Activated naive CD4-positive, alpha-beta T cell treated with anti-CD3 and anti-CD28 coated beads for 36 hours (primary cell): Measurements from ENCODE around the gene PRELID3B. TPM values are rescaled to one million over a fixed set of nuclear protein-coding genes. Genes with fewer than 3 reads are reported as not detected.

Experiments used
- CTCF ChIA-PET: fragments of 350-600 bp; sonication (Branson Sonifier 250); formaldehyde crosslinking; loops from one replicate; lab custom pipeline; 2021; ENCODE audit warnings: antibody characterized with exemption; lab: Charles Lee
- DNase-seq: peaks from one replicate; pipeline ENCODE4 v3.0.0-alpha.2; 2020
- H3K27ac Mint-ChIP-seq: one replicate; pipeline ENCODE4 v1.8.0; 2021; ENCODE audit warnings: mild to moderate bottlenecking, mixed read lengths
- H3K27me3 Mint-ChIP-seq: one replicate; pipeline ENCODE4 v1.8.0; 2021; ENCODE audit warnings: low read depth, mixed read lengths
- H3K36me3 Mint-ChIP-seq: one replicate; pipeline ENCODE4 v1.8.0; 2021; ENCODE audit warnings: low read depth, mixed read lengths
- H3K4me1 Mint-ChIP-seq: one replicate; pipeline ENCODE4 v1.8.0; 2021; ENCODE audit warnings: low read depth, mixed read lengths
- H3K4me3 Mint-ChIP-seq: one replicate; pipeline ENCODE4 v1.8.0; 2021; ENCODE audit warnings: mild to moderate bottlenecking, moderate library complexity, mixed read lengths
- H3K9me3 Mint-ChIP-seq: one replicate; pipeline ENCODE4 v1.8.0; 2021; ENCODE audit warnings: mixed read lengths
- intact Hi-C: fragments of 100-400 bp; cut with micrococcal nuclease; formaldehyde crosslinking; loops from one replicate; pipeline ENCODE4 v1.15.1; 2023
- total RNA-seq, 2 experiments: library from RNA; stranded (reverse); gene quantifications; one replicate each; pipeline ENCODE4 v1.2.3, GENCODE V29; 2021

The PRELID3B gene
- total RNA-seq, 2 experiments from 2014 or later = 170 to 180 TPM

- intact Hi-C loops = loop anchor here (2.0 kb wide), 1 partner anchor 24 kb away; the partner anchor contains the start of gene NELFCD
- peak; percentile 68 for DNase-seq
- Mint-ChIP-seq H3K4me1 (peaks cover 25% of the 10 kb centered on the region), H3K4me3 (peak overlapping the region; percentile 73), H3K9me3 (no peaks in the 10 kb centered on the region), H3K27me3 (no peaks in the 10 kb centered on the region), H3K36me3 (peaks cover 2% of the 10 kb centered on the region), H3K27ac (peak overlapping the region; percentile 78)
- CTCF ChIA-PET = no interaction called here
These were observed 37.6 kb downstream of the PRELID3B start for GRCh38 chr20:59004763-59005522.

GRCh38 chr20:59004493-59004762 lies 38.2 kb downstream of the PRELID3B start:
- Mint-ChIP-seq H3K36me3 (peaks cover 2% of the 10 kb centered on the region), H3K4me3 (peak overlapping the region; percentile 73)

DNA sequence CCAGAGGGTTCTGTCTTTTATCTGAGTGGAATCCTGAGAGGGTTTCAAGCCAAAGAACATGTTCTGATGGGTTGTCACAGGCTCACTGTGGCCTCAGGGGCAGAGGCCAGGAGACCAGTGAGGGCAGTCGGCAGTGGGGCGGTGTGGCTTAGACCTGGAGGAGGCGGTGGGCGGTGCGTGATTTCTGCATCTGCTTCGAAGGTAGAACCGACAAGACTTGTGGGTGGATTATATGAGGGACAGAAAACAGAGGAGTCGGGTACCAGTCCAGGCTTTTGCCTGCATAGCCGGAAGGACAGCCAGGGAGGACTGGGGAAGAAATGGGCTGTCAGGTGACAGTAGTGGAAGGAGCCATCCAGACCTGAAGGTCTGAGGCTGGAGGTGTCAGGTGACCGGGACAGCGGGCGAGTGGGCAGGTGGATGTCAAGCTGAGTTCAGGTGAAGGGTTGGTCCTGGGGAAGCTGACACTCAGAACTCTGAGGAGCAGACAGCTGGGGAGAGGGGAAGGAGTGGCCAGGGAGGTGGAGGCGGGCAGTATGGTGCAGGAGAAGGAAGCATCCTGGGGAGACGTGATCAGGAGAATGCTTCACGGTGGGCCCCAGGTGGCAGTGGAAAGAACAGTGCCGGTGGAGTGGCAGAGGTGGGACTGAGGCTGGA lies 38.6 kb downstream of the PRELID3B start:
- Mint-ChIP-seq H3K4me1 (peaks cover 25% of the 10 kb centered on the region), H3K27ac (no peak overlapping the region), H3K4me3 (peak overlapping the region; percentile 8), H3K9me3 (no peaks in the 10 kb centered on the region), H3K27me3 (no peaks in the 10 kb centered on the region), H3K36me3 (peaks cover 2% of the 10 kb centered on the region)
- no peak for DNase-seq
- CTCF ChIA-PET = no interaction called here
- intact Hi-C loops = loop anchor here (2.0 kb wide), 1 partner anchor 23 kb away; the partner anchor contains the start of gene NELFCD

More at GRCh38 chr20:59004493-59004762, 38.2 kb downstream of the PRELID3B start:
- intact Hi-C loops = loop anchor here (2.0 kb wide), 1 partner anchor 24 kb away; the partner anchor contains the start of gene NELFCD
- H3K27me3 Mint-ChIP-seq = no peaks in the 10 kb centered on the region
- H3K9me3 Mint-ChIP-seq = no peaks in the 10 kb centered on the region
- CTCF ChIA-PET = no interaction called here
- peak; percentile 80 for DNase-seq
- peaks cover 25% of the 10 kb centered on the region for H3K4me1 Mint-ChIP-seq
- H3K27ac Mint-ChIP-seq = peak overlapping the region; percentile 22

DNA sequence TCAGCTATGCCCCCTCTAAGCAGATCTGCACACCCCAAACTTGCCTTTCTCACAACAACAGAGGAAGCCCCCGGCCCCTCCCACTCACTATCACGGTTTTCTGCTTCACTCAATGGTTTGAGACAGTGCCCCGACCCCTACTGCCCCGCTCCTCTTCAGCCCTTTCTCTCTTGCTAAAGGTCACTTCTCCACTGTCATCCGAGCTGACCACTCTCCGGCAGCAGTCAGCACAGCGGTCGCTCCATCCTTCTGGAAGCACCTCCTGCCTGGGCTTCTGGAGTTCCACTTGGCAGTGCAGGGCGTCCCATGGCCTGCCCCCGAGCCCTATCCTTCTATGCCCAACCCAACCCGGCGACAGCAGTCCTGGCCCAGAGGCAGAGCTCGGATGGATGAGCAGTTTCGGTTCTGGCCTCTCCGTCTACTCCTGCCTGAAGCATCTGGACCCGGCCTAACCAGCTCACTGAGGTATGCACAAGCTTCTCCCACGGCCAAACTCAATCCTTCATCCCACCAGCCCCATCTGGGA lies 39.6 kb downstream of the PRELID3B start:
- intact Hi-C loops = no loop called here
- Mint-ChIP-seq H3K4me3 (no peak overlapping the region), H3K27me3 (no peaks in the 10 kb centered on the region), H3K4me1 (peaks cover 25% of the 10 kb centered on the region), H3K36me3 (peaks cover 4% of the 10 kb centered on the region), H3K9me3 (no peaks in the 10 kb centered on the region), H3K27ac (no peak overlapping the region)
- CTCF ChIA-PET = no interaction called here
- DNase-seq = no peak

DNA sequence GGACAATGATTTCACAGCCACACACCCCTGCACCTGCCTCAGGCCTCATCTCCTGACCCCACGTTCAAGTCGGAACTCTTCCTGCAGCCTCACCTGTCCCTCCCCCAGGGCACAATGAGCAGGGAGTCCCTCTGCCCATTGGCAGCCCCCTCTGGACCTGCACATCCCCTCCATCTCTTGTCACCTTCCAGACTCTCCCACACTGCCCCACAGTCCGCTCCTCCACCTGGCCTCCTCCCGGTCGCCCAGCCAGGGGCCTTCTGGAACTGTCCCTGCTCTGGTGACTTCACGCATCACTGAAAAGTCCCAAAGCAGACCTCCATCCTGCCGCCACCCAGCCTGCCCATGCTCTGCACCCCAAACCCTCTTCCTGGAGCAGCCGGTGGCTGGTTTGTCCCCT lies 40.2 kb downstream of the PRELID3B start:
- intact Hi-C loops = no loop called here
- Mint-ChIP-seq H3K27me3 (no peaks in the 10 kb centered on the region), H3K9me3 (no peaks in the 10 kb centered on the region), H3K36me3 (peaks cover 7% of the 10 kb centered on the region), H3K27ac (no peak overlapping the region), H3K4me1 (peaks cover 25% of the 10 kb centered on the region), H3K4me3 (no peak overlapping the region)
- no peak for DNase-seq
- CTCF ChIA-PET = no interaction called here

DNA sequence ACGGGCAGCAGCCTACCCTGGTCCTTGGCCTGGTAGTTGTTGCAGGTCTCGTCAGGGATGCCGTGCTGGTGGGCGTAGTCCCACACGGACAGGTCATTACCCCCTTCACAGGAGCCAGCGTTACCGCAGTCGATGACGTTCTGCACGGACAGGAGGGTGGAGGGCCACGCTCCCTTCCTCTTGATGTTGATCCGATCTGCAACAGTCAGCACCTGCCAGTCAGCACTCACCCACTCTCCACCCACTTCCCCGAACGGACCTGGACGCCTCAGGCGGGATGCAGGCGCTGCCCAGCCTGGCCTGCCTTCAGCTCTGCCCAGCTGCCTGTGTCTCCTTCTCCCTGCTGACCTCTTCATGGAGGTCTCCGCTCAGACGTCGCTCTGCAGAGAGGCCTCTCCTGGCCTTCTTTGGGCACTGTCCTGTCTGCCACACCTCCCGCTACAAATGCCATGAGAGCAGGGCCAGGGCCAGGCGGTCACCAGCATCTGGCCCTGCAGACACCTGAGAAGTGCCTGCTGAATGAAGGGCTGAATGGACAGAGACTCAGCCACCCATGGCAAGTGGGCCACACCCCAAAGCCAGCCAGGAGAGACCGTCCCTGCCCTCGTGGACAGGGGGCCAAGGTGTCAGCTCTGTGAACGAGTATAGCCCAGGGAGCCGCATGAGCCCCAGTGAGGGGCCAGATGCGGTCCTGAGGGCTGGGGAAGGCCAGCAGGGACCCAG lies 41.0 kb downstream of the PRELID3B start:
- peaks cover 25% of the 10 kb centered on the region for H3K4me1 Mint-ChIP-seq
- no peak overlapping the region for H3K4me3 Mint-ChIP-seq
- DNase-seq = no peak
- peaks cover 10% of the 10 kb centered on the region for H3K36me3 Mint-ChIP-seq
- no peak overlapping the region for H3K27ac Mint-ChIP-seq
- intact Hi-C loops = no loop called here
- H3K27me3 Mint-ChIP-seq = no peaks in the 10 kb centered on the region
- CTCF ChIA-PET = no interaction called here
- no peaks in the 10 kb centered on the region for H3K9me3 Mint-ChIP-seq

DNA sequence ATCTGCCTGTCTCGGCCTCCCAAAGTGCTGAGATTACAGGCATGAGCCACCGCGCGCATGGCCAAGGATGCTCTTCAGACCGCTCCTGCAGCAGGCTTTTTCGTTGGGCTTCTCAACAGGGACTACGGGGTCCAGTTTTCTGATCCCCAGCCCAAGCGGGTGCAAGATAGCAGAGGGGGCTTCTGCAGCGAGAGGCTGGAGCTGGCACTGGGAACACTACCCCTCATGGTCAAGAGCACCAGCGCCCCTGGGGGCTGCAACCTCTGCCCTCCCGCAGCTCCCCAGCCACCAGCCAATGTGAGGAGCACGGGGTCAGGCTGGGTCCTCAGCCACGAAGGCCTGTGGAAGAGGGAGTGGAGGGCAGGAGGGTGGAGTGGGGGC lies 41.5 kb downstream of the PRELID3B start:
- Mint-ChIP-seq H3K27me3 (no peaks in the 10 kb centered on the region), H3K27ac (no peak overlapping the region), H3K4me1 (peaks cover 23% of the 10 kb centered on the region), H3K9me3 (no peaks in the 10 kb centered on the region), H3K36me3 (peaks cover 12% of the 10 kb centered on the region), H3K4me3 (no peak overlapping the region)
- DNase-seq = no peak
- CTCF ChIA-PET = no interaction called here
- intact Hi-C loops = no loop called here

DNA sequence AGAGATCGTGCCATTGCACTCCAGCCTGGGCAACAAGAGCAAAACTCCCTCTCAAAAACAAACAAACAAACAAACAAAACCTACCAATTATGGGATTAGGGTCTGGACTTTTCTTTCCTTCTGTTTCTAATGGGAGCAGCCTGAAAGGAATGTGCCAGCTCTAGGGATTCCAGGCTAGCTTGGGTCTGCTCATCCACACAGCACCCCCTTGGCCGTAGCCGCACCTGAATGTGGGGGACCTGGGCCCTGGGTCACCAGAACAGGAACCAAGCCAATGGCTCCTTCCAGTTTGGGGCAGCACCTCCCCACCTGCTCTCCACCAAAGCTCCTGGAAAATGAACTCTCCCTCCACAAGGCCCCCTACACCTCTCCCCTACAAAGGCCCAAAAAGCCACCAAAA lies 42.3 kb downstream of the PRELID3B start:
- DNase-seq = no peak
- Mint-ChIP-seq H3K4me3 (no peak overlapping the region), H3K27ac (no peak overlapping the region), H3K4me1 (peaks cover 18% of the 10 kb centered on the region), H3K9me3 (no peaks in the 10 kb centered on the region), H3K27me3 (no peaks in the 10 kb centered on the region), H3K36me3 (peaks cover 18% of the 10 kb centered on the region)
- intact Hi-C loops = no loop called here
- CTCF ChIA-PET = interaction anchor here (0.6 kb wide), 1 partner anchor 28 kb away, joined by 4 read pairs; no protein-coding TSS in a partner anchor

DNA sequence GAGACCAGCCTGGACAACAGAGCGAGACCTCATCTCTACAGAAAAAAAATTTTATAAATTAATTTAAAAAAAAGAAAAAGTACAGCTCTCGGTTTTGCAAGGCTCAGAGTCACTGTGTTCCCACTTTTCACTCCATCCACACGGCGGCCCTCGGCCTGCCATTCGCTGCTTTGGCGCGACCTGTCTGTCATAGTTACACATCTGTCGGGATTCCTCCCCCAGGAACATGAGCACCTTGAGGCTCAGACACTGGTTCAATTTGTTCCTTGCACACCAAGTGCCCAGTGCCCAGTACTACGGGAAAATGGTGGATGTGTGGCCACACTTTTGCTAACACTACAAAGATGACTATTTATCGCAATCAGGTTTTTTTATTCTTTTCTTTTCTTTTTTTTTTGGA lies 43.9 kb downstream of the PRELID3B start:
- intact Hi-C loops = no loop called here
- CTCF ChIA-PET = no interaction called here
- no peaks in the 10 kb centered on the region for H3K27me3 Mint-ChIP-seq

DNA sequence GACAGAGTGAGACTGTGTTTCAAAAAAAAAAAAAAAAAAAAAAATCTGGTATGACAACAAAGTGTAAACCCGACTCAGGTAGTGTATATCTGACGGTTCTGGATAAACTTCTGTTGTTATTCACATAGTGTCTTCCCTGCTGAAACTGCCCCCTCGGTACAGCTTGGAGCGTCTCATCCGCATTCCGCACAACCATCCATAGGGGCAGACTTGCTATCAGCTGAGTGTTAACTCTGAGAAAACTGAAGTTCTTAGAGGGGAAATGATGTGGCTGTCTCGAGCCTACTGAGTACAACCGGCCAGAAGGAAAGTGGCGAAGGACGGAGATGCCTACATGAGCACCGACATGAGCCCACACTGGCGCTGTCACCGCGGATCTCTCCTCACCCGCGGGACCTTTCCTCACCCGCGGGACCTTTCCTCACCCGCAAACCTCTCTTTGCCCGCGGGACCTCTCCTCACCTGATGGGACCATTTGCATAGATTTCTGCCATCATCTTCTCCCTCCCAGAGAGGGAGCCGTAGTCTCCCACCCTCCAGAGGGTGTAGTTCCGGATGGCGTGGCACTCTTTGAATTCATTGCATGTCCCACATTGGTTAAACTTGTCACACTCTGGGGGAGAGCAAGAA lies 45.3 kb downstream of the PRELID3B start:
- H3K4me1 Mint-ChIP-seq = peaks cover 3% of the 10 kb centered on the region
- DNase-seq = no peak
- no peaks in the 10 kb centered on the region for H3K9me3 Mint-ChIP-seq
- no peaks in the 10 kb centered on the region for H3K27me3 Mint-ChIP-seq
- H3K27ac Mint-ChIP-seq = no peak overlapping the region
- CTCF ChIA-PET = no interaction called here
- no peak overlapping the region for H3K4me3 Mint-ChIP-seq
- peaks cover 36% of the 10 kb centered on the region for H3K36me3 Mint-ChIP-seq
- intact Hi-C loops = no loop called here

More for the DNA sequence above, 43.9 kb downstream of the PRELID3B start:
- Mint-ChIP-seq H3K4me3 (no peak overlapping the region), H3K36me3 (peaks cover 29% of the 10 kb centered on the region), H3K27ac (no peak overlapping the region), H3K4me1 (peaks cover 3% of the 10 kb centered on the region), H3K9me3 (no peaks in the 10 kb centered on the region)
- DNase-seq = no peak

- Mint-ChIP-seq H3K27ac (no peak overlapping the region), H3K27me3 (no peaks in the 10 kb centered on the region), H3K9me3 (no peaks in the 10 kb centered on the region), H3K4me1 (peaks cover 3% of the 10 kb centered on the region), H3K36me3 (peaks cover 40% of the 10 kb centered on the region), H3K4me3 (no peak overlapping the region)
- CTCF ChIA-PET = no interaction called here
- DNase-seq = no peak
- intact Hi-C loops = no loop called here
These were observed 46.4 kb downstream of the PRELID3B start for GRCh38 chr20:58996226-58996611.
